ENCODE measurements around the gene SLCO2B1.
A peak's percentile ranks its signal among the peaks of the same experiment; 100 is the strongest.

The SLCO2B1 gene

DNA sequence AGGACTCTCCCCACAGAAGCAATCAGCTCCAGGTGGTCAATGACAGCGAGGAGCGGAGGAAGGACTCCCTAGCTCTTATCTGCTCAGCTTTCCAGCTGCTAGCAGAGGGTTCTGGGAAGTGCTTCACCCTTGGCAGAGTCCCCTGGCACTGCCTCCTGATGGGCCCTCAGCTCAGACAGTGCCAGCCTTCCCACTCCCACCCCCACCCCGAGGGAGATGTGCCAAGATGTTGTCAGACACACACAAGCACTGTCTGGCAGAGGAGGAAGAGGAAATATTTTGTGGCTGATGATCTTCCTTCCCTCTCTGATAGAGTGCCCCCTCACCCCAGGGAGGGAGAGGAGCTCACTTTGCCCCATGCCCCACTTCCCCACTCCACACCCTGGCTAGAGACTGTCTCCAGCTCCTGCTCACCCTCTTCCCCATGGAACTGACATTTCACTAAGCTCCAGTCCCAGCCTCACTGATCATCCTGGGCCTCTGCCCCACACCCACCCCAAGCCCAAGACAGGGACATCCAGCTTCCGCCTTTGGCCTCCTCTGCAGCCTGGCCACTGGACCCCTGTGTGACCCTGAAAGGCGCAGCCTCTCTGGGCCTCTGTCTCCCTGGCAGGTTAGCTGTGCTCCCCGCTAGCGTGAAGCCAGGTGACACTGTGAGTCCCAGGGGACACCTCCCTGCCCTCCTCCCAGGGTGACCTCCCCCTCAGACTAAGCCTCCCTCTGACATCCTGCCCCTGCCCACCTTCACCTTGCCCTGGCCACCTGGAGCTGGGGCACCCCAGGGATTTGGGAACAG lies 44.5 kb downstream of the SLCO2B1 start:
- DNase-seq = no peak

DNA sequence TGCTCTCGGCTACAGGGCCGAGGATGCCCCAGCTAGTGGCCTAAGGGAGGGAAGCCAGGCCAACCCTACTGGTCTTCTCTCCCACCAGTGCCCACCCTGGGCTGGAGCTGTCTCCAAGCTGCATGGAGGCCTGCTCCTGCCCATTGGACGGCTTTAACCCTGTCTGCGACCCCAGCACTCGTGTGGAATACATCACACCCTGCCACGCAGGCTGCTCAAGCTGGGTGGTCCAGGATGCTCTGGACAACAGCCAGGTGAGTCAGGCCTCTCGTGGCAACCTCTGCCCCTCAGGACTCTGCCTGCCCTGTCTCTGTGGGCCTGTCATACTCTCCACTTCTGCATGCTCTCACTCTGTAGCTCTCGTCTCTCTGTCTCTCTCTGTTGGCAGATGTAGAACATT lies 45.5 kb downstream of the SLCO2B1 start:
- DNase-seq = no peak

DNA sequence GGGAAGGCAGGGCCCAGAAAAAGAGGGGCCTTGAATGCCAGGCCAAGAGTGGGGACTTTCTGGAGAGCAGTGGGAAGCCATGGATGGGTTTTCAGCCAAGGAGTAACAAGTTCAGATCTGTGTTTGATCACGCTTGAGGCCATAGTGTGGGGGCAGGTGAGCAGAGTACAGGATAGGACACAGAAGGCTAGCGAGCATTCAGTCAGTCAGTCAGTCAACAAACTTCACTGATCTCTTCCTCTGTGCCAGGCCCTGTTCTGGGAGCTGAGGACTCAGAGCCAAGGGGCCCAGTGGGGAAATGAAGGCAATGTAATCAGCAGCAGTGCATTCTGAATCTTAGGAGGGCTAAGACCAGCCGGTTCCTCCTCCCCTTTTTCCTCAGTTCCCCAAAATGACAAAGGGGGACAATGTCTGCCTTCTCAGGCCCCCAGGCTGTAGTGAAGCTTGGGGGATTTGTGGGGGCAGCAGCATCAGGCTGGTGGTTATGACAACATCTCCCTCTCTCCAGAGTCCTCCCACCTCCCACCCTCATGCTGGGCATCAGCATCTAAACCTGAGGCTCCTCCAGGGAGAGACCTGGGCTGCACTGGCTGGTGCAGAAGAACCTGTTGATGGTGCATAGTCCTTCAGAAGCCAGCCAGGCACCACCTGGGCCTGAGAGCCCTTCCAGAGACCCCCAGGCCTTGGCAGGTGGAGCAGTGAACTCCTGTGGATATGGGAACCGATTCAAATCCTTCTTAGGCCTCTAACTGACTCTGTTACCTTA lies 46.8 kb downstream of the SLCO2B1 start:
- DNase-seq = no peak

DNA sequence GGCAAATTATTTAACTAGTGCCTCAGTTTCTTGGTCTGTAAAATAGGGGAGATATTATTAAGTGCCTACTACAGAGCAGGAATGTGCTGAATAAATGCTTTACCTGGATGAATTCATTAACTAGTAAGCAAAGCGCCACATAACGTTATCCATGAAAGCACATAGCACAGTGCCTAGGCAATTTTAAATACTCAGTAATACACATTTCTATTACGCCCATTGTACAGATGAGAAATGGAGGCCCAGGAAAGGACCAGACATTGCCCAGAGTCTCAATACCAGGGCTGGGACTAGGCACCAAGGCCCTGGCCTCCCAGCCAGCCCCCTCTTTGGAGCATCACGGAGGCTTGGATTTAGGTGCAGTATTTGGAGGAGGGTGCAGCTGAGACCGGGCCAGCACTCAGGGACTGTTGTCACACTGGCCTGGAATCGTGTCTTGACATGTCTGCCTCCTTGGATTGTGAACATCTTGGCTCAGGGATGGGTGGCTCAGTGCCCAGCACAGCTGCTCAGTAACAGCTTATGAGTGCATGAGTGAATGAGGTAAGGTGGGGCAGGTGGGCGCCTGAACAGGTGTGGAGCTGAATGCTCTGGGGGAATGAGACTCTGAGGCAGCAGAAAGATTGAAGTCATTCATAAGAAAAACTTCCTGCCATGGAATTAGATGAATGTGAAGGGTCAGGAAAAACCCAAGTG lies 47.5 kb downstream of the SLCO2B1 start:
- DNase-seq = no peak

DNA sequence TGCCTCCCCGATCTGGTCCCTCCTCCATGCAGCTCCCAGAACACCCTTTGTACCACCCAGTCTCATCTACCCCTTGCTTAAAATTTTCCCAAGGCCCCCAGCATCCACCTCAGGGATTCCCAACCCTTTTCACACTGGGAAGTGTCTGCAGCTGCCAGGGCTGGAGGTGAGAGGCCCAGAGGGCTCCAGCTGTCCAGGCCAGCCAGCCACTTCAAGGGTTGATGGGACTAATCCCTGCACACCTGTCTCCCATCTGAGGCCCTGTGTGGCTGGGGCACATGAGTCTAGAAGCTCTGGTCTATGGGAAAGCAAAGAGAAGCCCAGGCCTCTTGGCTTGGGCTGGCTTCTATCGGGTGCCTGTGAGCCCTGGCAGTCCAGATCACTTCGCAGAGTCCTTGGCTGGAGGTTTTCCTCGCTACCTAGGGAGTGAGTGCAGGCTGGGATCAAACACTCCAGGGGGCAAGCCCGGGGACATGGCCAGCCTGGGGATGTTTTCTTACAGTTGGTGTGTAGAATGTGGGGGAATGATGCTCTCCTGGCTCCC lies 48.6 kb downstream of the SLCO2B1 start:
- no peak for DNase-seq

DNA sequence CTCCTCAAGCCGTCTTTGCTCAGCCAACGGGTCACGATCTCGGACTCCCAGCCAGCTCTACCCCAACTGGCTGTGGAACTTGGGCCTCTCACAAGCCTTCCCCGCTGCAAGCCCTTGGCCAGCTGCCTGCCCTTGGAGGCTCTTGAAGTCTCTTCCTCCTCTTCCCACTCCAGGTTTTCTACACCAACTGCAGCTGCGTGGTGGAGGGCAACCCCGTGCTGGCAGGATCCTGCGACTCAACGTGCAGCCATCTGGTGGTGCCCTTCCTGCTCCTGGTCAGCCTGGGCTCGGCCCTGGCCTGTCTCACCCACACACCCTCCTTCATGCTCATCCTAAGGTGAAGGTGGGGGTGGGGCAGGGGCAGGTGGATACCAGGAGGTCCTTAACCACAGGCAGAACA lies 49.1 kb downstream of the SLCO2B1 start:
- no peak for DNase-seq

DNA sequence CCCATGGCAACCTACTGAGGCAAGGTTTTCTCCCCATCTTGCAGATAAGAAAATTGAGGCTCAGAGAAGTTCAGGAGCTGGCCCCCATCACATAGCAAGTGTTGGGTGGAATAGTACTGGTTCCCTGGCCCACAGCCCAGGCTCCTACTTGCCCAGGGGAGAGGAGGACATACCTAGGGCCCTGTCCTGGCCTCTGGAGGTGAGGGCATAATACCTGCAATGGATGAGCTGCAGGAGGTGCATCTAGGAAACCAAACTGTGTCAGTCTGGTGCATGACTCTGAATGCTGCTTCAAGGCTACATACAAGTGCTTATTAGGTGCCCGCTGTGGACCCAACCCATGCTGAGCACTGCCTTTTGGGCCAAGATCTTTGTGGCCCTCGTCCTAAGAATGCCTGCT lies 49.6 kb downstream of the SLCO2B1 start:
- no peak for DNase-seq

DNA sequence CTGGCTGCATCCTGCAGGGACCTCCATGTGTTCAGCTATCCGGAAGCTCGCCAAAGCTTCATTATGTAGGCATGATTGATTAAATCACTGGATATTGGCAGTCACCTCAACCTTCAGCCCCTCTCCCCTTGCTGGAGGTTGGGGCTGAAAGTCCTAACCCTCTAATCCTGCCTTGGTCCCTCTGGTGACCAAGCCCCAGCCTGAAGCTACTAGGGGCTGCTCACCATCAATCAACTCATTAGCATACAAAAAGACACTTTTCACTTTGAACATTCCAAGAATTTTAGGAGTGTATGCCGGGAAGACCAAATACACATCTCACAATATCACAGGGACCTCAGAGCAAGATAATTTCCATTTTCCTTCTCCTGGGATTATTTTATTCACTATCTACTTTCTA lies 50.9 kb downstream of the SLCO2B1 start:
- no peak for DNase-seq

DNA sequence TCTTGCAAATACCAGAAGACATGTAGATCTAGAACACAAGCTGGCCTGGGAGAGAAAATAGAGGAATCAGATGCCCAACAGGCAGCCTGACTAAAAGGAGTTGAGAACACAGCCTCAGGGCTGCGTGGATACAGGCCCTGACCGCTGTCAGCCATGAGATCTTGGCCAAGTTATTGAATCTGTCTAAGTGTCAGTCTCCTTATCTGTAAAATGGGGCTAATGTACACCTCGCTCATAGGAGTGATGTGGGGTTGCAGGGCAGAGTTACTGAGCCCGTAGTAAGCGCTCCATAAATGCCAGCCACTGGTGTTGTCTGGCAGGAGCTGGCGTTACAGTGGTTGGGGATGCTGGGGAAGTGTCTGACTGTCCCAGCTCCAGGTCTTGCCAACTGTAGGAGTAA lies 51.3 kb downstream of the SLCO2B1 start:
- no peak for DNase-seq

DNA sequence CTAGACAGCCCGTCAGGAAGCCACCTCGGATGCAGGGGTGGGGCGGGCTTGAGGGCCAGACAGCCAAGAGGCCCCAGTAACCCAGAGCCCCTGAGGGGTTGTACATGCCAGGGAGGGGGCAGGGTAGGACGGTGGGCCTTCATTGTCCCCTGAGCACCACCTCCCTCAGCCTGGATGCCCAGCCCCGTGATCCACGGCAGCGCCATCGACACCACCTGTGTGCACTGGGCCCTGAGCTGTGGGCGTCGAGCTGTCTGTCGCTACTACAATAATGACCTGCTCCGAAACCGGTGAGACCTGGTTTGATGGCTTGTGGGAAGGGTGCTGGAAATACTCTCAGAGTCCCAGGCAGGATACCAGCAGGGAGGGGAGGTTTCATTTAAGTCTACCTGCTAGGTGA lies 52.2 kb downstream of the SLCO2B1 start:
- DNase-seq = no peak

DNA sequence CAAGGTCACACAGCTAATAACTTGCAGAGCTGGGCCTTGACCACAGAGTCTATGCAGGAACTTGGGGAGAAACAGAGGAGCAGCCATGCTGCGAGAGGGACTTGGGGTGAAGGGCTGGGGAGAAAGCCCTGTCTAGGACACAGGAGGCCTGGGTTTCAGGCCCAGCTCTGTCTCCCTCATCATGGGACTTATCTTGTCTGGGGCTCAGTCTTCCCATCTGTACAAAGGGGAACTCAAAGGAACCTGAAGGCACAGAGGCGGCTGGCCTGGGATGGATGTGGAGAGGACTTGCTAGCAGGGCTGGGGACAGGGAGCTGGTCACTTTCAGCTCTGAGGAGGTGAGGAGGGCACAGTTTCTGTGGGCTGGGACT lies 52.7 kb downstream of the SLCO2B1 start:
- DNase-seq = no peak

DNA sequence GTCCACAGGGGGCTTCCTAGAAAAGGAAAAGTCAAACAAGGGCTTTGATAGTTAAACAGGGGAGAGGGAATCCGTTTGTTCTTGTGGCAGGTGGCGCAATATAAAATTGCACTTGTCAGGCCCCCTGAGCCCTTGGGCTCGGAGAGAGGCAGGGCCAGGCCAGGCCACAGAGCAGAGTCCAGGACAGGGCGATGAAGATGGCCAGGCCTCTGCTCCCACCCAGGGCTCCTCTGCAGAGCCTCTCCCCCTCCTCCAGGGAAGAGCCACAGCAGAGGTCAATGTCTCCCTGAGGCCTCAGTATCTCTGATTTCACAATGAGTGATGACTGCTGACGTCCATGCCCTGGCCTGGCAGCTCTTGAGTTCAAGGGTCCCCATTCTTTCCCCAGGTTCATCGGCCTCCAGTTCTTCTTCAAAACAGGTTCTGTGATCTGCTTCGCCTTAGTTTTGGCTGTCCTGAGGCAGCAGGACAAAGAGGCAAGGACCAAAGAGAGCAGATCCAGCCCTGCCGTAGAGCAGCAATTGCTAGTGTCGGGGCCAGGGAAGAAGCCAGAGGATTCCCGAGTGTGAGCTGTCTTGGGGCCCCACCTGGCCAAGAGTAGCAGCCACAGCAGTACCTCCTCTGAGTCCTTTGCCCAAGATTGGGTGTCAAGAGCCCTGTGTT lies 53.2 kb downstream of the SLCO2B1 start:
- peak; percentile 17 for DNase-seq

DNA sequence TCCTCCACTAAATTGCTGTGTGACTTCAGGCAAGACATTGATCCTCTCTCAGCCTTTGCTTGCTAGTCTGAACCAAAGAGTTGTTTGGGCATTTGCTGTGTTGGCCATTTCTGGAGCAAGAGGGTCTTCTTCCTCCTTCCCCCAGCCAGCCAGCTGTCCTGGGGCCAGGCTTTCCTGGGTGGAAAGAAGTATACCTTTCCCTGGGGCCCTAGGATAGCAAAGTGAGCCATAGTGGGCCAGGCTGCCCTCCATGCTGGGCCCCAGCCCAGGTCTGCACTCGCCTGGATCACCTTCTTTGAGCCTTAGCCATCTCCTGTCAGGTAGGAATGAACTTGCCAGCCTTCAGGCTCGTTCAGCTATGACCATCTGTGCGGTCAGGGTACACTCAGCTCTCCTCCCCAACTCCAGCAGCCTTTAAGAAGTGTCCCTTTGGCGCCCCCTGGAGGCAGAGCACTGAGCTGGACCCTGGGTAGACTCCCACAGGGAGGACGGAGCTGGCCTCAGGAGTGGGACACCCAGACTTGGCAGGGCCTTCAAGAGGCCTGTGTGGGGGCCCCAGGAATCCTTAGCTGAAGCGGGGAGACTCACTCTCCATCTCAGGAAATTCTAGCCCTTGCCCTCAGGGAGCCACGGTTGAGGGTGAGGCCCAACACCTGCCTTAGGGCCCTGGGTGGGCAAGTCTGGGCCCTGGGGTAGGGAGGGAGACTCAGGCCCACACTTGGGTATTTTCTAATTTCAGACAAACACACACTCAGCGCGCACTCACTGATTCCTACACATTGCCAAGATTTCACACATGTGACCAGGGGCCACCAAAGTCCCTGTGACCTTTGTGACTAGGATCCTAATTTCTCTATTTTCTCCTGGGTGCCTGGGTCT lies 54.0 kb downstream of the SLCO2B1 start:
- peak; percentile 90 for DNase-seq

DNA sequence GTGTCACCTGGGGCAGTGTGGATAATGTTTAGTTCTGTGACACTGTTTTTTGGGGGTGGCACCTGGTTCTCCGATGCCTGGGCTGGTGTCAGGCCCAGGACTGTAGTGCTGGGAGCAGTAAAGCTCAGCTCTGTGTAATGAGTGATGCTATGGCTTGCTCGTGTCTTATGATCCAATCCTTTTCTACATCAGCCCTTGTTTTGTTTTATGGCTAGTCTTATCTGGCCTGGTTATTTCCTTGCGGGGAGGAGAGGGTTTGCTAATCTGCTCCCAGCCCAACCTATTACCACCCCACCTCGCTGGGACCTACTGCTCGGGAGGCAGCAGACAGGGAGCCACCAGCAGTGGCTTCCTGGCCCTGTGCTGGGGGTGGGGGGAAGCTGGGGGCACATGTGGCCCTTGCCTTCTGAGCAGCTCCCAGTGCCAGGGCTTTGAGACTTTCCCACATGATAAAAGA lies 54.7 kb downstream of the SLCO2B1 start:
- DNase-seq = no peak

DNA sequence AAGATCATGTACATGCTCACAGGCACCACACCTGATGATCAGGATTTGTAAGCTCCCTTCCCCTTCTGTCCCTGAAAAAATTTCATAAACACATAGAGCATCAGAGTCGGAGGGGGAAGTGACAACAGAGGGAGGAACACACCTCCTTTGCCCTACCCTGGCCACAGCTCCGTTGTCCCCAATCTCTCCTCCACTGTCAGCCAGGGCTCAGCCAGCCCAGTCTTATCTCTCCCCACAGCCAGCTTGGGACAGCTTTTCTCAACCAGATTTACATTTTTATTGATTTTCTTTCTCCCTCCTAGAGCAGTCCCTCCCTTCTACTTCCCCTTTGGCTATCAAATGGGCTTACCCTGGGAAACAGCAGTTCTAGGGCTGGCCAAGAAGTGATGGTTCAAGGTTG lies 57.5 kb downstream of the SLCO2B1 start:
- no peak for DNase-seq

DNA sequence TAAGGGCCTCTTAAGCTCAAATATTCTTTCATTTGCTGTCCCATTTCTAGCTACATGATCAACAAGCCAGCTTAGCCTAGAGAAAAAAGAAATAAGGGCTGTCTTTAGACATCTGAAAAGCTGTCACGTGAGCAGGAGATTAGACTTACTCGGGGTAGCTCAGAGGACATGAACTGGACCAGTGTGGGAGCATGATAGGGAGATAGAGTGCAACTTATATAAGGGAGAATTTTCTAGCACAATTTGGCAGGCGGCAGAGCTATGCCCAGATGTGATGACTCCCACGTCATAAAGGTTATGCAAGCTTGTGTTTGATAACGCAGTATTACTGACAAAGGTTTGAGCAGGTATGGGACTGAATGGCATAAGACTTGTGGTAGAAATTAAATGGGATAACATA lies 61.5 kb downstream of the SLCO2B1 start:
- no peak for DNase-seq

DNA sequence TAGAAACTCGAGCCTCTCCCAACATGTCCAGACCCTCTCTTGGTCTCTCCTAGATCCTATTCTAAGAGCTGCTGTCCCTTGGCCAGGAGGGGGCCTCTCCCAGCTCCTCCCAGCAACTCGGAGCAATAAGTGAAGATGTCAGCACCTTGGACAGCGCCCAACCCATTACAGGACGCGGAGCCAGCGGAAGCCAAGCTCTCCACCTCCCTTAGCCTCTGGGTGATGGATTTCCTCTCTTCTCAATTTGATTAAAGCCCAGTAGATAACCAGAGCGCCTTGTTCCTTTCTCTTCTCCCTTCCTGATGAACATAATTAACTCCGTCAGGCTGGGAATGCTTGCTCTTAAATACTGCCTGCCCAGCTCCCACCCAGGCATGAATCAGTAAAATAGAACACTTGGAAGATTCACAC lies 63.5 kb downstream of the SLCO2B1 start:
- peak; percentile 66 for DNase-seq

DNA sequence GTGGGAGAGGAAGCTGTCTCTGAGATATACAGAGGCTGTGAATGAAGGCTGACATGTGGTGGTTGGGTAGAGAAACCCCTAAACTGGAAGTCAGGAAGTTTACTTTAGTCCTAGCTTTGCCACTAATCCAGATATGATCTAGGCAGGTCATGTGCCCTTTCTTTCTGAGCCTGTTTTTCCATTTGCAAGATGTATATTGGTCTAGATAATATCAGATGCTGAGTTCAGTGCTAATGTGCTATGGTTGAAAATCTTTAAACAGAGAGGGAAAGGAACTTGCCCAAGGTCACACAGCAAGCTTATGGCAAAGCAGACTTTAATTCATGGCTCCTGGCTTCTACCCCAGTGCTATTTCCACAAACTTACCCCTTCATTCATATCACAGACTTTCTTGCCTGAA lies 63.9 kb downstream of the SLCO2B1 start:
- no peak for DNase-seq

DNA sequence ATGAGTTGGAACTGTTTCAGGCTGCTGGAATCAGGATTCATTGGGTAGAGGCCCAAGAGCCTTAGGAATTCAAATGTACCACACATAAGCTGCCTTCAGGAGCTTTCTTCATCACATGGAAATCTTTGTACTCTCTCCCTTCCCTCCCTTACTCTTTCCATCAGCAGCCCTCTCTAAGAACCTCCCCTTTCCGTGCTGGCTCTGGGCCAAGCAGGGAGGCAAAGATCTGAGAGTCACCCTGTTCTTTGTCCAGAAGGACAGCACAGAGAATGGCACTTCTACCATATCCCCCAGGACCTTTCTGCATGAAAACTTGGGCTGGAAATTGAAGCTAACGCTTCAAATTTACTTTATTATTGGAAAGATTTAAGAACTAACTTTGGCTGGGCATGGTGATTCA lies 69.0 kb downstream of the SLCO2B1 start:
- no peak for DNase-seq

DNA sequence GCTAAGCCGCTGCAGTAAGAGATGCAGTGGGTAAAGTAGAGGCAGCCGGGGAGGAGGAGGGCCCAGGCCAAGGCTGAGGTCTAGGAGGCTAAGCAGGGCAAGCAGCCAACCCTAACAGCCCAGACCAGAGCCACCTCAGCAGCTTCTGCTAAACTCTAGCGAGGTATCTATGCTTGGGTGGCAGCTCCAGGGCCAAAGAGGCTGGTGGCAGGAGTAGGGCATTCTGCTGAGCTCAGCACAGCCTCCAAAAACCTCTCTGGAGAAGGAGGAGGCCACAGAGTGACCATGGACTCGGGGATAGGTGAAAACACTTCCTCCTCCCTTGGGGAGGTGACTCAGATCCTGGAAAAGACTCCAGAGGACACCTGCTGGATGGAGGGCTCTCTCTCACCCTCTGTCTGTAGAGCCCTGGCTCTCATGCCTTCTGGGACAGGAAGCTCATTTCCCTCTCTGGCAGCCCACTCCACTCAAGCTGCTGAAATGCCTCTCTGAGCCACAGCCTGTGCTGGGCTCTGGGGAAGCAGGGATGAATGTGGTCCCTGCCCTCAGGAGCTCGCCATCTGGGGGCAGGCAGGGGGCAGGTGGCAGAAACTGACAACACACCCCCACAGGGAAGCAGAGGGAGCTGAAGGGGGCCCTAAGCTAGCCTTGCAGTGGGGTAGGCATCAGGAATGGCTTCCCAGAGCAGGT lies 73.2 kb downstream of the SLCO2B1 start:
- DNase-seq = no peak

DNA sequence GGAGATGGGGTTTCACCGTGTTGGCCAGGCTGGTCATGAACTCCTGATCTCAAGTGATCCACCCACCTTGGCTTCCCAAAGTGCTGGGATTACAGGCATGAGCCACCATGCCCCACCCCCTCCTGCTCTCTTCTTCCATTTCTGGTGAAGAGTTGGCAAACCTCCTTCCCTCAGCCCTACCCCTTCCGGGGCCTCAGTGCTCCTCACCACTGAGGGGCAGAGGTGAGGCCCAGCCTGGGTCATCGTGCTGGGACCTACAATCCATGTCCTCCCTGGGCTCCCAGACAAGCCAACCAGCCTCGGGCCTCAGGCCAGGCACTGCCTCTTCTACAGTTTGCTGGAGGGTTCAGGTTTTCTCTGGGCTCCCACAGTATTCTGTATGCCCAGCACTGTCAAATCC lies 74.9 kb downstream of the SLCO2B1 start:
- DNase-seq = no peak

Measured in activated CD4-positive, CD25-positive, alpha-beta regulatory T cell treated with anti-CD3 and anti-CD28 coated beads, Interleukin-2, amount 50 U/mL, for 72 hours (primary cell).